HG03159 (cell line): ENCODE results near the gene LRSAM1.
"Not testable (repeated sequence)": the region's sequence is repeated elsewhere in the genome, so short reads cannot be mapped to it uniquely, and the experiment has no call there.

Experiments
- ATAC-seq: cut with Tn5 transposase; IDR thresholded peaks from one replicate; pipeline ENCODE4 v1.9.1; 2021; ENCODE audit warnings: mild to moderate bottlenecking, moderate library complexity; ENCODE audit not compliant: unreplicated experiment

The LRSAM1 gene

DNA sequence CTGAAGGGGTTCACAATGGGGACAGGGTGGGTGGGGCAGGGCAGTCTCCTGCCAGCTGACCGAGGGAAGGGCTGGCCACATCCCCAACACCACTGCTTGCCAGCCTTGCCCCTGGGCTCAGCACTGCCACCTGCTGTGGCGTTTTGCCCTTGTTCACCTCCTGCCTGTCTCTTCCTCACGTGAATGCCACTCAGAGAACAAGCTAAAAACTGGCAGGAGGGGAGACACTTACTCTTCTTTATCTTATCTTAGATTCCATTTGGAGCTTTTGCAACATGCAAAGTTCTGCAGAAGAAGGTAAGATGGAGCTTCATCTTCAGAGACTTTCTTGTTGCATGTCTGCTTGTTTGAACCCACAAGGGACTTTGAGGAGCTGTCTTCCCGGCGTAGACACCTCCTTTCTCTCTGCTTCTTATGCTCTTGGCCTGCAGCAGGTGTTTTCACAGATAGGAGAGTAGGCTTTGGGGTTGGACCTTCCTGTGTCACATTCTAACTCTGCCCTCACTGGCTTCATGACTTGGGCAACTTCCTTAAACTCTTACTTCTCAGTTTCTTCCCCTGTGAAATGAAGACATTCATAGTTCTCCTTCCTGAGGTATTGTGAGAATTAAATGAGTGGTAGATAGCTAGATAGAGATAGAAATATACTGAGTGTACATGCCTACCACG lies 4.1 kb downstream of the LRSAM1 start:
- no peak for ATAC-seq

DNA sequence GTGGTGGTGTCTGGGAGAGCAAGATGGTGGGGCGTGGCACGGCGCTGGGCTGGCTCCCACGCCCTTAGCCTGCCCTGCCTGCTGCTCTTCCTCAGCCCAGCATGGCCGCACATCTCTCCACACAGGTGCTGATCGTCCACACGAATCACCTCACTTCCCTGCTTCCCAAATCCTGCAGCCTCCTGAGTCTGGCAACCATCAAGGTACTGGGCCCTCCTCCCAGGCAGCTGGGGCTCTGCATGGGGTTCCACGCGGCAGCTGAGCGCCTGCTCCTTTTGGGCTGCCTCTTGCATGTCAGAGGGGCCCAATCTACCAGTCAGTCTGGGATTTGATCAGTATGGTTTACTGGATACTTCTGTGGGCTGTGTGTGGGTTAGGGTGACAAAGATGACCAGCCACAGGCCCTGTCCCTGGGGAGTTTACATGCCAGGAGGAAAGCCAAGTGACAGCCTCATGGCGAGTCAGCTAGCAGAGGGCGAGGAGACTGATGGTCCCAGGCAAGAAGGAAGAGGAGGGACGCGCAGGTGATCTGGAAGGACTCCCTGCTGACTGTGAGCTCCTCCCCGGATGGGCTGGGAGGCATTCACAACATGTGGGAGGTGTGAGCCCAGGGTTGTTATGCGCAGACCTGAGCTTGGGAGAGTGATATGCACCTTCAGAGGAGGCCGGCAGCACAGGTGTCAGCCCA lies 6.0 kb downstream of the LRSAM1 start:
- ATAC-seq: no peak

DNA sequence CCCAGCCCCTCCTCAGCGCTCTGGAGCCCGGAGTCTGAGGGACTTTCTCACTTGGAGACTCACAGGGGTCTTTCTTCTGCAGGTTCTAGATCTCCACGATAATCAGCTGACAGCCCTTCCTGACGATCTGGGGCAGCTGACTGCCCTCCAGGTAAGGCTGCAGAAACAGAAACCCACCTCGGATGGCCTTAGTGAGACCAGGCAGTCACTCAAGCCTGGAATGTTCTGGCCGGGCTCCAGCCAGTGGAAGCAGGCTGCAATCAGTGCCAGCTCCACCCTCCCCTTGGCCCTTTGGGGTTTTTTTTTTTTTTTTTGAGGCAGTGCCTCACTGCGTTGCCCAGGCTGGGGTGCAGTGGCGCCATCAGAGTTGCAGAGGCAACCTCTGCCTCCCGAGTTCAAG lies 7.6 kb downstream of the LRSAM1 start:
- no peak for ATAC-seq

DNA sequence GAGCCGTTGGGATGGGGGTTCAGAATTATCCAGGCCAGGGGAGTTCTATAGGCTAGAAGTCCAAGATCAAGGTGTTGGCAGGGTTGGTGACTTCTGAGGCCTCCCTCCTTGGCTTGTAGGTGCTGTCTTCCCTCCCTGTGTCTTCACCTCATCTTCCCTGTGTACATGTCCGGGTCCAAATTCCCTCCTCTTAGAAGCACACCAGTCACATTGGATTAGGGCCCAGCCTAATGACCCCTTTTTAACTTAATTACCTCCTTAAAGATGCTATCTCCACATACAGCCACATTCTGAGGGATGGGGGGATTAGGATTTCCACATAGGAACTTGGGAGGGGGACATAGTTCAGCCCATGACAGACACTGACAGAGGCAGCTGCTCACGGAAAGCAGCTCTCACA lies 12.1 kb downstream of the LRSAM1 start:
- ATAC-seq: no peak

- ATAC-seq: no peak
Observed at GRCh38 chr9:127463911-127464310, 12.6 kb downstream of the LRSAM1 start.

DNA sequence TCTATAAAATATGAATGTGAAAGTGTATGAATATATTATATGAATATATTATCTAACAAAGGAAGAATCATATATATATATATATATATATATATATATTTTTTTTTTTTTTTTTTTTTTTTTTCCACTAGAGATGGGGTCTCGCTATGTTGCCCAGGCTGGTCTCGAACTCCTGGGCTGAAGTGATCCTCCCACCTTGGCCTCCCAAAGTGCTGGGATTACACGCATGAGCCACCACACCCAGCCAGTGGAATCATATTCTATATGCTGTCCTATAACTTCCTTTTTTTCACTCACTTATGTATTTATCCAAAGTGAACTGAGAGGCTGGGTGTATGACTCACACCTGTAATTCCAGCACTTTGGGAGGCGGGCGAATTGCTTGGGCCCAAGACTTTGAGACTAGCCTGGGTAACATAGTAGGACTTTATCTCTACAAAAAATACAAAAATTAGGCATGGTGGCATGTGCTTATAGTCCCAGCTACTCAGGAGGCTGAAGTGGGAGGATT lies 15.2 kb downstream of the LRSAM1 start:
- not testable (repeated sequence) for ATAC-seq

GRCh38 chr9:127467621-127468020 lies 16.3 kb downstream of the LRSAM1 start:
- no peak for ATAC-seq

GRCh38 chr9:127470662-127471061 lies 19.4 kb downstream of the LRSAM1 start:
- ATAC-seq: no peak

DNA sequence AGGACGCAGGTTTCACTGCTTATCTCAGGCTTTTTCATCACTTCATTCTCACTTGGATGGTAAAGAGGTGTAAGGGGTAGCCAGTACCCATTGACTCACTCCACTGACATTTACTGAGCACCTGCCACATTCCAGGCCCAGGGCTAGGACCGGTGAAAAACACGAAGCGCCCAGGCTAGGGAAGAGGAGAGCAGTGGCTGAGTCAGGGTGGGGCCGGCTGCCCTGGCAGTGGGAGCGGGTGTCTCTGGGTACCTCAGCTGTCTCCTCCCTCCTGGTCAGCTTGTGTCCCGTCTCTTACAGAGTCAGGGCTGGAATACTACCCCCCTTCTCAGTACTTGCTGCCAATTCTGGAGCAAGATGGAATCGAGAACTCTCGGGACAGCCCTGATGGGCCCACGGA lies 22.2 kb downstream of the LRSAM1 start:
- no peak for ATAC-seq

DNA sequence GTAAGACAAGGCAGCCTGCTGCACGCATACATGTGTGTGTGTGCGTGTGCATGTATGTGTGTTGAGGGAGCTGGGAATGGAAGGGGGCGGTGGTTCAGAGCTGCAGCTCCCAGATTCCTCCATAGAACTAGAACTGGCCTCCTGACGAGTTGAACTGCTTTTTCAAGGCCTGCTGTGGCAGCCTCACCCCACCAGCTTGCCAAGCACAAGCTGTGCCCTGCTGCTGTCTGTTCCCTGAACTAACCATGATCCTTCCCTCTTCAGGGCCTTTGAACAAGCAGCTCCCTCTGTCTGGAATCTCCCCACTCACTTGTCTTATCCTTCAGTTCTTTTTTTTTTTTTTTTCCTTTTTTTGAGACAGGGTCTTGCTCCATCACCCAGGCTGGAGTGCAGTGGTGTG lies 22.6 kb downstream of the LRSAM1 start:
- no peak for ATAC-seq

- no peak for ATAC-seq
Observed at GRCh38 chr9:127474592-127474991, 23.3 kb downstream of the LRSAM1 start.

DNA sequence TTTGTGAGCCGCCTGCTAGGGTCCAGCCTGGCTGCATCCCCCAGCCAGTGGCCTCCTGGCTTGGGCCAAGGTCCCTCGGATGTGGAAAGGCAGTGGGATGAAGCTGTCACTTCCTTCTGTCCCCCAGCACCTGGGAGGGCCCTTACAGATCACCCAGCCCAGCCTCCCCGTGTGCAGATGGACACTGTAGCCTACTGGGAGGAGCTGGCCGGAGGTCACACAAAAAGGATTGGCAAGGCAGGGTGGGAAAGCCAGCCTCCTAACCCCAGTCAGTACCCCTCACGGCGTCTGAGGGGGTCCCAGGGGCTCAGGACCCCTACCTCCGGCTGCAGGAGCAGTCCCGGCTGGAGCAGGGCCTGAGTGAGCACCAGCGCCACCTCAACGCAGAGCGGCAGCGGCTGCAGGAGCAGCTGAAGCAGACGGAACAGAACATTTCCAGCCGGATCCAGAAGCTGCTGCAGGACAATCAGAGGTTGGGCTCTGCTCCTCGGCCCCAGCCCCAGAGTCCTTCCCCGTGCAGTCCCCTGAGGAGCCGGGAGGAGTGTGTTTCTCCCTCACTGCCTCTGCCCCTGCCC lies 28.3 kb downstream of the LRSAM1 start:
- no peak for ATAC-seq

DNA sequence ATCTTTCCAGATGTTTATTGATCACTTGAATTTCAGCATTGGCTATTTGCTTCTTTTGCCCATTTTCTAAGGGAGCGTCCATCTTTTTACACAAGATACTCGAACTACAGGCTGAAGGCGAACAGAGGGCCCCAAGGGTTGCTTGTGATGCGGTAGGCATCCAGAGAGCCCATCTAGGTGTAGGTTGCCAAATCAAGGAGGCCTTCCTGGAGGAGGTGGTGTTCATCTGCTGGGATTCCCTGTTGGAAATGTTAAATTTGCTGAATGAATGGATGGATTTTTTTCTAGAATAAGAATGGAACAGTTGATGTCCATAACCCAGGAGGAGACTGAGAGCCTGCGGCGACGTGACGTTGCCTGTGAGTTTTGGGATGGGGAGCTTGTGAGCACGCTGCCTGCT lies 31.4 kb downstream of the LRSAM1 start:
- ATAC-seq: no peak

DNA sequence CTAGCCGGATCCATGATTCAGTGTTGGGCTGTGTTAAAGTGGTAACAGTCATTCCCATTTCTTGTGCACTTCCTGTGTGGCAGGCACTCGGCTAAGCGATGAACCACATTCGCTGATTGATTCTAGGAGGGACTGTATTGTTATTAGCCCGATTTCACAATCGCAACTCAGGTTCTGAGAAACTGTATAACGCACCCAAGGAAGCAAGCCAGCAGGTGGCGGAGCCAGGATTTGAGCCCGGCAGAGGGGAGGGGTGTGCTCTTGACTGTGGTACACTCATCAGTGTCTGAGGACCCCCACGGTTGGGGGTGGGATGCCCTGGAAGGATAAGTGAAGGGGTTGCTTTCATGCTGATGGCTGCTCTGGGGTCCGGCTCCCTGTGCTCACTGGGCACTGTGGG lies 34.7 kb downstream of the LRSAM1 start:
- no peak for ATAC-seq

DNA sequence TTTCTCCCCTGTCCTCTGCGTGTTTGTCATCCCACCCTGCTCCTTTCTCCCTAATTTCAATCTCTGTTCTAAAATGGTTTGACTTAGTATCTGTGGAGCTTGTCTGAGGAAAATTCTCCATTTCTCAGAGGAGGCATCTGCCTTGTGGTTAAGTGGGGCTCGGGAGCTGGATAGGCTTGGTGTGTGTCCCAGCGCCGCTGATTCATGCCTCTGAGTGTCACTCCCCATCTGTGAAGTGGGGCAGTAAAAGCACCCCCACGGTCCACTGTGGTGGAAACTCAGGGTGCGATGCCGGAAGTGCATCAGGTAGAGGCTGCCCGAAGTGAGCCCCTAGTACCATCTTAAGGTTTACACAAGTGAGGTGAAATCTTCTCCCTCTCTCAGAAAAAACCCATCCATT lies 37.6 kb downstream of the LRSAM1 start:
- no peak for ATAC-seq

DNA sequence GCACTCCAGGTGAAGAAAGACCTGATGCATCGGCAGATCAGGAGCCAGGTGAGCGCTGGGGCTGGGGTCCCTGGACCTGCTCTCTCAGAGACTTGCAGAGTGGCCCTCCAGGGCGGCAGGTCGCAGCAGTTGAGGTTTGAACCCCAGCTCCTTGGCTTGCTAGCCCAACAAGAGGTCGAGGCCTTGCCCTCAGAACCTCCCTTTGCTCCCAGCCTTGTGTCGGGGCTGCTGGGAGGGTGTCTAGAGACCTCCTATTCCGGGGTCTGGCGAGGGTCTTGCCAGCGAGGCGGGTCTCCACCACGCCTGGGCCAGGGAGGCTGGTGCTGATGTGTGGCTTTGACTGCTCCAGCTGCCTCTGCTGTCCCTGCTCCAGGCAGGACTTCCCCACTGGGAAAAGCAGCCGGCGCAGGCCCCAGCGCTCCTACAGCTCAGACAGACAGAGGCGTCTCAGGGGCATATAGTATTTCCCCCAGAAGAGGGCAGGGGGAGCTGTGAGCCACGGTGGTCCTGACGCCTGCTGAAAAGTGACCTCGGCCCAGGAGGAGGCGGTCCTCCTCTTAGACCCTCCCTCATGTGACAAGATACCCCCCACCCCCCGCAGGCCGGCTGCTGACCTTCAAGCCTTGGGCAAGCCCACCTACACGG lies 38.3 kb downstream of the LRSAM1 start:
- ATAC-seq: no peak

- no peak for ATAC-seq
Observed at GRCh38 chr9:127490535-127491230, 39.4 kb downstream of the LRSAM1 start.

DNA sequence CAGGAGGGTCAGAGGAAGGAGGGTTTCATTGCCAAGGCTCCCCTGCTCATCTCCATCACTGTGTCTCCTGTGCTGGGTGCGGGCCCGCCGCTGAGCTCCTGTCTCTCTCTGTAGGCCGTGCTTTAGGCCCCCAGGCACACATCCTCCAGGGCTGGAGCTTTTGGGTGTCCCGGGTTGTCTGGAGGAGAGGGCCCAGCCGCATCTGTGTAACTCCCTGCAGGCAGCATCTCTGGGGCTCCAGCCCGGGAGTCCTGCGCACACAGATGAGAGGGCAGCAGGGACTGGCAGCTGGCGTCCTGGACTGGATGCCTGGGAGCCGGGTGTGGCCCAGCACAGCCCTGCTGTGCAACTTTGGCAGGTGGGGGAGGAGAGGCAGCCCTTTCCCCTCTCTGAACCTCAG lies 40.2 kb downstream of the LRSAM1 start:
- no peak for ATAC-seq

GRCh38 chr9:127492616-127493015 lies 41.3 kb downstream of the LRSAM1 start:
- ATAC-seq: no peak

GRCh38 chr9:127493592-127494303 lies 42.4 kb downstream of the LRSAM1 start:
- no peak for ATAC-seq

DNA sequence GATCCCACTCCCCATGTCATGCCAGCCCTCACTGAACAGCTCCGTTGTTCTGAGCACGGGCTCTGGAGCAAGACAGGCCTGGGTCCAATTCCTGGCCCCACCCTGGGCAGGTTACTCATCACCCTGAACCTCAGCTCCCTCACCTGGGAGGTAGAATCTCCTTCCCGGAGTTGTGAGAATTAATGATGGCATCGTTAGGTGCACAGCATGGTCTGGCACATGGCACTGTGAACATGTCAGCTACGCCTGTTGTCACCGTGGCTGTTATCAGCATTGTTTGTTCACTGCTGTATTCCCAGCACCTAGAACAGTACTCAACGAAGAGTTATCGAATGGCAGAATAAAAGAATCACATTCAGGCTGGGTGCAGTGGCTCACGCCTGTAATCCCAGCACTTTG lies 43.0 kb downstream of the LRSAM1 start:
- ATAC-seq: no peak
